Body of pancreas (tissue), 4 donors: ENCODE data around the gene ALG1.

Source experiments
- CTCF ChIP-seq, 7 experiments: fragments of 450-650 bp in 4 of 7; fragments of 200-600 bp in 3 of 7; sonication (generic) in 3 of 7; IDR thresholded peaks; one replicate each; pipeline ENCODE4 v1.5.1; 2016 to 2019; ENCODE audit warnings: antibody characterized with exemption in 7 of 7
- POLR2A ChIP-seq, 3 donors: fragments of 450-650 bp; IDR thresholded peaks; one replicate each; pipeline ENCODE4 v1.6.1; 2016; ENCODE audit warnings: antibody characterized with exemption in 3 of 3, mild to moderate bottlenecking in 2 of 3

- TF ChIP-seq CTCF (IDR thresholded peaks at IDR 0.05) = no peak
- no peak for TF ChIP-seq POLR2A (IDR thresholded peaks at IDR 0.05)
These were observed 26.0 kb upstream of the ALG1 start for GRCh38 chr16:5045499-5046115.
